ENCODE measurements around the gene PDGFA.

DNA sequence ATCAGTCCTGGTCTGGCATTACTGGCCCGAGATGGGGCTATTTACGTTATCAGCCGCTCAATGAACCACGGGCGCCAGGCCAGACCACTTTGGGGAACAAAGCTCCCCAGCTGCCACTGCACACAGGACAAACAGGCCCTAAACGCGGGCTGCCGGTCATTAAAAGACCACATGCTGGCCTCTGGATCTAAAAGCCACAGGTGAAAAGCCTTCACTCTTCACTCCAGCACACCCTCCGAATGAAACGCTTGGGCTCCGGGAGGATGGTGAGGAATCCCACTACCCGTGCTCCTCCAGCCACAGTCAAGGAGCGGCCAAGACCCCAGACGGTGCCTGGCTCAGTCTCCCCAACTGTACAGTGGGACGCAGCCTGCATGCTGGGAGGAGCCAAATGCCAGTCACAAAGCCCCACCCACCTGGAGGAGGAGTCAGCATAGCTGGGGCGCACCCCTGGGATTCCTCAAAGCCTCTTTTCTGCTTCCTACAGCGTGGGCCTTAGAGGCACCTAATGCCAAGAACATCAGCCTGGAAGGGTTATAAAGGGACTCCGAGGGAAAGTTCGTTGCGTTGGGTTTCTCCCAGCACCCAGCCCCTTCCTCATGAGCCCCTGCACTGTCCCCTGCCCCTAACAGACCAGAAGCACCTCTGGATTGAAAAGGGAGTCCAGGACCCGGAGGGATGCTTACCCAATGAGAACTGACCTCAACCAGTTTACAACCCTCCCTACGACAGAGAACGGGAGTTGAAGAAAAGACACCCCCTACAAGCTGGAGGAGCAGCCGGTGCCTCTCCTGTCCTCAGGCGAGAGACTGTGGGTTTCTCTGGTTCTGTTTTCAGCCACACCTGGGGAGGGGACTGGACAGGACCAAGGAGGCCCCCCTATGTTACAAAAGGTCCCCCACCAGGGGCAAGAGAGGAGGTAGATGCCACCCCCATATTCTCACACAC lies 4.7 kb downstream of the PDGFA start:
- TF ChIP-seq YY1 (IDR thresholded peaks at IDR 0.05; ENCODE audit: insufficient read depth, insufficient read length) (no peak), ZNF274 (IDR thresholded peaks at IDR 0.05; ENCODE audit: low read depth, low read length) (no peak), SUZ12 (IDR thresholded peaks at IDR 0.05; ENCODE audit: extremely low read depth, insufficient read depth, insufficient read length) (no peak)

All from NT2/D1 (cell line).